Mesodermal cell (in vitro differentiated cells): Measurements from ENCODE around the gene TPGS1.
A peak's percentile ranks its signal among the peaks of the same experiment; 100 is the strongest.

Experiments
- H3K27ac ChIP-seq: 2 replicates; pipeline ENCODE4 v1.7.0; 2013; ENCODE audit warnings: mild to moderate bottlenecking, low read depth, low read length, moderate library complexity; ENCODE audit not compliant: severe bottlenecking
- H3K36me3 ChIP-seq: 2 replicates; pipeline ENCODE4 v1.7.1; 2013; ENCODE audit warnings: mild to moderate bottlenecking, low read length, moderate library complexity; ENCODE audit not compliant: control insufficient read depth, insufficient read depth
- H3K4me1 ChIP-seq: one replicate; pipeline ENCODE4 v1.7.1; 2013; ENCODE audit warnings: mild to moderate bottlenecking, low read length; ENCODE audit not compliant: insufficient read depth, control insufficient read depth, poor library complexity, severe bottlenecking
- H3K4me3 ChIP-seq: 2 replicates; pipeline ENCODE4 v1.7.0; 2013; ENCODE audit warnings: low read length, control low read depth, mild to moderate bottlenecking; ENCODE audit not compliant: insufficient read depth, poor library complexity, severe bottlenecking; ENCODE audit errors: extremely low read depth
- H3K9me3 ChIP-seq: 2 replicates; pipeline ENCODE4 v1.7.1; 2013; ENCODE audit warnings: mild to moderate bottlenecking, low read length, moderate library complexity; ENCODE audit not compliant: control insufficient read depth
- WGBS, 2 experiments: methylation state at CpG; one replicate each; pipeline ENCODE4 v1.1.5; 2013; ENCODE audit warnings: missing lambda C conversion rate in 2 of 2; ENCODE audit not compliant: insufficient coverage in 2 of 2; 5-methylcytosine and 5-hydroxymethylcytosine counted together

TPGS1 gene

GRCh38 chr19:497491-497868 lies 9.8 kb upstream of the TPGS1 start:
- Histone ChIP-seq H3K27ac (no peak overlapping the region), H3K9me3 (no peaks in the 10 kb centered on the region), H3K4me1 (no peaks in the 10 kb centered on the region), H3K4me3 (no peak overlapping the region), H3K36me3 (no peaks in the 10 kb centered on the region)
- 0 to 5% methylated on average over 24 to 35 of the region's 36 CpGs for WGBS, 2 experiments

GRCh38 chr19:497869-498510 lies 9.3 kb upstream of the TPGS1 start:
- Histone ChIP-seq H3K36me3 (no peaks in the 10 kb centered on the region), H3K27ac (no peak overlapping the region), H3K4me3 (no peak overlapping the region), H3K9me3 (no peaks in the 10 kb centered on the region), H3K4me1 (no peaks in the 10 kb centered on the region)
- 13 to 17% methylated on average over 22 to 38 of the region's 50 CpGs for WGBS, 2 experiments

GRCh38 chr19:498511-498891 lies 8.8 kb upstream of the TPGS1 start:
- WGBS, 2 experiments, result 50 to 58% methylated on average over 11 to 21 of the region's 26 CpGs

GRCh38 chr19:498977-499623 lies 8.2 kb upstream of the TPGS1 start:
- H3K27ac ChIP-seq, result no peak overlapping the region
- H3K4me3 ChIP-seq, result no peak overlapping the region
- H3K36me3 ChIP-seq, result no peaks in the 10 kb centered on the region
- no peaks in the 10 kb centered on the region for H3K4me1 ChIP-seq
- WGBS, 2 experiments, result 80% methylated on average over 30 of the region's 31 CpGs
- no peaks in the 10 kb centered on the region for H3K9me3 ChIP-seq

More at GRCh38 chr19:498511-498891, 8.8 kb upstream of the TPGS1 start:
- no peaks in the 10 kb centered on the region for H3K9me3 ChIP-seq
- no peak overlapping the region for H3K27ac ChIP-seq
- no peaks in the 10 kb centered on the region for H3K4me1 ChIP-seq
- no peaks in the 10 kb centered on the region for H3K36me3 ChIP-seq
- no peak overlapping the region for H3K4me3 ChIP-seq

GRCh38 chr19:501646-502045 lies 5.7 kb upstream of the TPGS1 start:
- Histone ChIP-seq H3K36me3 (no peaks in the 10 kb centered on the region), H3K4me3 (no peak overlapping the region), H3K4me1 (no peaks in the 10 kb centered on the region), H3K27ac (no peak overlapping the region), H3K9me3 (no peaks in the 10 kb centered on the region)
- 82 to 91% methylated on average over 2 to 9 of the region's 17 CpGs for WGBS, 2 experiments

- H3K36me3 ChIP-seq, result peaks cover 8% of the 10 kb centered on the region
- H3K9me3 ChIP-seq, result no peaks in the 10 kb centered on the region
- 89 to 94% methylated on average over 14 of the region's 14 CpGs for WGBS, 2 experiments
- peaks cover 6% of the 10 kb centered on the region for H3K4me1 ChIP-seq
- no peak overlapping the region for H3K4me3 ChIP-seq
- no peak overlapping the region for H3K27ac ChIP-seq
Measured at GRCh38 chr19:504616-505015, 2.7 kb upstream of the TPGS1 start.

GRCh38 chr19:506404-507285 lies 652 bp upstream of the TPGS1 start:
- Histone ChIP-seq H3K9me3 (no peaks in the 10 kb centered on the region), H3K27ac (peak overlapping the region; percentile 98), H3K36me3 (peaks cover 11% of the 10 kb centered on the region), H3K4me1 (peaks cover 15% of the 10 kb centered on the region), H3K4me3 (peak overlapping the region; percentile 98)
- 11 to 12% methylated on average over 41 to 46 of the region's 48 CpGs for WGBS, 2 experiments

GRCh38 chr19:508204-509150 lies 1.2 kb downstream of the TPGS1 start:
- Histone ChIP-seq H3K4me3 (peak overlapping the region; percentile 98), H3K36me3 (peaks cover 11% of the 10 kb centered on the region), H3K9me3 (no peaks in the 10 kb centered on the region), H3K27ac (no peak overlapping the region), H3K4me1 (peaks cover 15% of the 10 kb centered on the region)
- 73 to 75% methylated on average over 26 to 29 of the region's 32 CpGs for WGBS, 2 experiments

GRCh38 chr19:510606-511100 lies 3.4 kb downstream of the TPGS1 start:
- Histone ChIP-seq H3K27ac (peak overlapping the region; percentile 87), H3K4me3 (peak overlapping the region; percentile 14), H3K4me1 (peaks cover 15% of the 10 kb centered on the region), H3K36me3 (peaks cover 20% of the 10 kb centered on the region), H3K9me3 (no peaks in the 10 kb centered on the region)
- 14 to 22% methylated on average over 7 to 13 of the region's 21 CpGs for WGBS, 2 experiments
